GM19193 (cell line): ENCODE results near the gene ZNF556.

ENCODE experiments used
- POLR2A ChIP-seq: IDR thresholded peaks from 4 replicates; pipeline ENCODE4 v1.6.1; 2011; ENCODE audit not compliant: insufficient read depth, insufficient read length; ENCODE audit errors: extremely low read depth

Gene ZNF556

DNA sequence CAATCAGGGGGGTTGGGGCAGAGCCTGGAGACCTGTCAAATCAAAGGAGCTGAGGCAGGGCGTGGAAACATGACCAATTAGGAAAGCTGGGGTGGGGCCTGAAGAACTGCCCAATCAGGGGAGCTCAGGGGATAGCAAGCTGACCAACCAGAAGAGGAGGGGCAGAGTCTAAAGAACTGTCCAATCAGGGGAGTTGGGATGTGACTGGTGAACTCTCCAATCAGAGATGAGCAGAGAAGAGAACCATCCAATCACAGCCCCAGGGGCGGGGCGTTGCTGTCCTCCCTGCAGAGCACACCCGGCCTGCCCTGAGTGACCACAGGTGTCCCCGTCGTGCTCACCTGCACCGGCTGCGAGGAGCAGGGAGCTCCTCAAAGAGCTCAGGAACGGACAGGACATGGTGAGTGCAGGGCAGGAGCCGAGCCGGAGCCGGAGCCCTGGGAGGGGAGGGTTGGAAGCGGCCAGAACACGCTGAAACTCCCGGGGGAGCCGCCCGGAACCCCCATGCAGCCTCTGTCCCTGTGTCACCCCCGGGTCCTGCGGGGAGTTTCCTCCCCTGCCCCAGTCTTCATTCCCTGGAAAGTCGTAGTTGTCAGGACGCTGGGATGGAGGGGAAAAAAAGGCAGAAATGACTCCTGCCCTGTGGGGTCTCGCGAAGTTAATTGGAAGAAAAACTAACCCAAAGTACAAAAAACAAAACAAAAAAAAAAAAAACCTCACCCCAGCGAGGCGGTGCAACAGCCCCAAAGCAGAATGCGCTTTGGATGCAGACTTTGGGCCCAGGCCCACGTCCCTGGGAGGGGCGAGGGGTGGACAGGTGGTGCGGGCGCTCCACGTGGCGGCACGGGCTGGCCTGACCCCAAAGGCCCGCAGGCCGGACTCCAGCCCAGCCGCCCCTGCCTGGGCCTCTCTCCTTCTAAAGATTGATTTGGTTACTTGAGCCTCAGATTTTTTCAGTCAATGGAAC, at the start of gene ZNF556:
Gene ZNF556, plus strand, starts transcription at position 311 of the 967 bp plus-strand sequence. Its CDS starts 87 bp downstream, at position 398.
- no peak for TF ChIP-seq POLR2A

DNA sequence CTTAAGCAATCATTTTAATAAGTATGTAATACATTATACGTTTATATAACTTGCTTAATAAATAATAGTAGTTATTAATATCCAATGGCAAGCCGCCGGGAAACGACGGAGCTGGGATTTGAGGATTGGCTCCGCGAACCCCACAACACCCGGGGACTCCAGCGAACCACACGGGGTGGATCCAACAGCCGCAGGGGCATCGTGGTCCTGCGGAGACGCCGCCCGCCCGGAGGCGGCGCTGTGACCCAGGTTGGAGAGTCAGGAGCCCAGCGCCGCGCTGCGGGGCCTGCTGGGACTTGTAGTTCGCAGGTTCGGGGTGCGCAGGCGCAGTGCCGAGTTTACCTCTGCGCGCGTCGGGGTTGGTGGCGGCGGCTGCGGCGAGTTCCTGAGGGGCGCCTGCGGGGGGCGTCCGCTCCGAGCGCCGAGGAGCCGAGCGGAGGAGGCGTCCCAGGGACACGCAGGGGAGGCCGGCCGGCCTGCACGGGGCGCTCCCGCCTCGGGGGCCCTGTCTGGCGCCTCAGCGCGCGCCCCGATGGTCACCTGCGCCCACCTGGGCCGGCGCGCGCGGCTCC, 47.5 kb upstream of the ZNF556 start, which contains the start of gene ZNF554:
Gene ZNF554, plus strand, starts transcription at position 329 of the 572 bp plus-strand sequence. Its CDS starts 204 bp downstream, at position 533.
- peak; percentile 29 for TF ChIP-seq POLR2A

- TF ChIP-seq POLR2A: no peak
Measured at GRCh38 chr19:2820112-2820702, 46.9 kb upstream of the ZNF556 start.

DNA sequence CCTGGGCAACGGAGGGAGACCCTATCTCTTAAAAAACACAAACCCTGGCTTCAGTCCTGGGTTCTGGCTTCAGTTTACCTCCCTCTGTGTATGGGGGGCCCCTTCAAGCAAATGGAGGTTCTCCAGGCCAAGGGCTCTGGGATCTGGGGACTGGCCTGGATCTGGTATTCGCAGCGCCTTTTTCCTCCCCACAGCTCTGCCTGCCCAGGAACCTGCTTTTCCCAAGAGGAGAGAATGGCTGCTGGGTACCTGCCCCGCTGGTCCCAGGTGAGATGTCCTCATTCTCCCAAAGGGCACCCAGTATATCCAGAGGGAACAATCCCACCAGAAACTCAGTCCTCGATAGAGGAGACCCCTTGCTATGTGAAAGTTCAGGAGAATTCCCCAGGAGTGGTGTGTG, 44.3 kb upstream of the ZNF556 start:
- no peak for TF ChIP-seq POLR2A

DNA sequence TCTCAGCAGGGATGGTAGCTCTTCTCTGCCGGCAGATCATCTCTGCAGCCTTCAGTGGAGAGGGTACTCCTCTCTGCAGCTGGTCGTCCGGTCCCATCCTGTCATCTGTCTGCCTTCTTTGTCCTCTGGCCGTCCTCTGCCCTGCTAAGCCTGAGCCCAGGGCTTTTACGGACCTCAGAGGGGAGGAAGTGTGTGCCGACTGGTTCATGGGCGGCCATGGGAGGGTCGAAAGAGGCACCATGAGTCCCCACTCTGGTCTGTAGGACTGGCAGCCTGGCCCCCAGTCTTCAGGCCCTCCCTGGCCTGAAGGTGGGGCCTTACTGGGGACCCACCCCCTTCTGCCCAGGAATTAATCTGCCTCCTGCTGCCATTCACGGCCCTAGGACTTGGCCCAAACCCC, 43.5 kb upstream of the ZNF556 start:
- TF ChIP-seq POLR2A: no peak

GRCh38 chr19:2824129-2824528, 43.0 kb upstream of the ZNF556 start:
- TF ChIP-seq POLR2A: no peak

DNA sequence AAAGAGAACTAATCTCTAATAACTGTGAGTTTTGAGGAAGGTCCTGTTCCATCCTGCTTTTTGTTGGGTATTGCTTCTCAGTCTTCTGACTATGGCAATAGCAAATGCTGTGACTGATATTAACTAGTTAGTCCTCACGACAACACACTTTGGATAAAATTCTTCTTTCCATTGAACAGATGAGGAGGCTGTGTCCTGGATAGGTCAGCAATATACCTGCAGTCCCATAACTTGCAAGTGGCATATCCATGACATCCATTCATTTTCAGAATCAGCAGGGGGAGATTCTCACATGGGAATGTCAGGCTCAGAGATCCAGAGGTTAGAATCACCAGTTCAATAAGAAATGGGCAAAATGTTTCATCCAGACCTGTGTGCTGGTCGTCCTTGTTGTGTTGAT, 40.1 kb upstream of the ZNF556 start:
- no peak for TF ChIP-seq POLR2A

- no peak for TF ChIP-seq POLR2A
Measured at GRCh38 chr19:2827840-2828489, 39.2 kb upstream of the ZNF556 start.

DNA sequence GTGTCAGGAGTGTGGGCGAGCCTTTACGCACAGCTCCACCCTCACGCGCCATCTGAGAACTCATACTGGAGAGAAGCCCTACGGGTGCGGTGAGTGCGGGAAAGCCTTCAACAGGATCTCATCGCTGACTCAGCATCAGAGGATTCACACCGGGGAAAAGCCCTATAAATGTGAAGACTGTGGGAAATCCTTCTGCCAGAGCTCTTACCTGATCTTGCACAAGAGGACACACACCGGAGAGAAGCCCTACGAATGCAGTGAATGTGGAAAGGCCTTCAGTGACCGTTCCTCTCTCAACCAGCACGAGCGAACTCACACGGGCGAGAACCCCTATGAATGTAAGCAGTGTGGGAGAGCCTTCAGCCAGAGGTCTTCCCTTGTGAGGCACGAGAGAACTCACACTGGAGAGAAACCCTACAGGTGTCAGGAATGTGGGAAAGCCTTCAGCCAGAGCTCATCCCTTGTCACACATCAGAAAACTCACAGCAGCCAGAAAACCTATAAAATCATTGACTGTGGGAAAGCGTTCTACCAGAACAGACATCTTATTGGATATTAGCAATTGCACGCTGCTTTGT, 32.8 kb upstream of the ZNF556 start:
- TF ChIP-seq POLR2A: no peak

DNA sequence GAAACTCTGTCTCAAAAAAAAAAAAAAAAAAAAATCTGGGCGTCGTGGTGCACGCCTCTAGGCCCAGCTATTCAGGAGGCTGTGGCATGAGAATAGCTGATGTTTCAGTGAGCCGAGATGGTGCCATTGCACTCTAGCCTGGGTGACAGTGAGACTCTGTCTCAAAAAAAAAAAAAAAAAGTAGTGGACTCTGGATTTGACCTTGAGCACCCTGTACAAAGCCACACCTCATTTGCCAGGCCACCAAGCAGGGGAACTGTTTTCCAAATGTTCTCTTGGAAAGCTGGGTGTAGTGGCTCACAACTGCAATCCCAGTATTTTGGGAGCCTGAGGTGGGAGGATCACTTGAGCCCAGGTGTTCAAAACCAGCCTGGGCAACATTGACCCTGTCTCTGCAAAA, 29.7 kb upstream of the ZNF556 start:
- no peak for TF ChIP-seq POLR2A

GRCh38 chr19:2840794-2841791, 26.0 kb upstream of the ZNF556 start, which contains the start of gene ZNF555:
ZNF555 (plus strand) TSS chr19:2841475; CDS start chr19:2841573, 98 bp downstream.
- peak; percentile 37 for TF ChIP-seq POLR2A

DNA sequence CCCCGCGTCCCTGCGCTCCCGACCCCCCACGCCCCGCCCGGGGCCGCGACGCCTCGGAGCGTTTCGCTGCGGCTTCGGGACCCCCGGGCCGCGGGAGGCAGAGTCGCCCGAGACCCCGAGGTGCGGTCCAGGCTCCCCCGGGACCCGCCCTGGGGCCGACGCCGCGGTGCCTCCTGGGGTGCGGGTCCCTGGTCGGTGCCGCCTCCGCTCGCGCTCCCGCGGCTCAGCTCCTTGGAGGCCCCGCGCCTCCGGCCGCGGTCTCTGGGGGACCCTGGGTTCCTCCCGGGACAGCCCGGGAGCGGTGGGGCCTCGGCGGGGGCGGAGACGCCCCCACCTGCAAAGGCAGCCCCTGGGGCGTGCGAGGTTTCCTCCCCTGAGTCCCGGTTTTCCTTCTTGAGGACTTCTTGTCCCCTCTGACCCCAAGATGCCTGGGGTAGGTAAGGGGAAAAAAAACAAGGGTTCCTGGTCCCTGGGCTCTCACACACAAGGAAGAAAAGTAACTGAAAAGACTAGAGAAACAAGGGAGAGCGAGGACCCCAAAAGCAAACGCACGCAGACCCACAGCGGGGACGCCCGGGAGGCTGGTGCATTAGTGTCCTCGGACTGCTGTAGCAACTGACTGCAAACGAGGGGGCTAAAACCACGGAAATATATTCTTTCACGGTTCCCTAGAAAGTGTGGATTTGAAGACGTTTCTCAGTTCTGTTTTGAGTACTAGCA, 25.1 kb upstream of the ZNF556 start:
- no peak for TF ChIP-seq POLR2A

- no peak for TF ChIP-seq POLR2A
Measured at GRCh38 chr19:2845107-2845506, 22.0 kb upstream of the ZNF556 start.
